Measurements from ENCODE around the gene SH2D1B. TPM values are rescaled to one million over a fixed set of nuclear protein-coding genes. Genes with fewer than 3 reads are reported as not detected.

The SH2D1B gene
- total RNA-seq, 1 donor: not detected

GRCh38 chr1:162417650-162418049 lies 5.7 kb upstream of the SH2D1B start:
- Histone ChIP-seq H3K27me3 (ENCODE audit: insufficient read depth, low read length) (no peaks in the 10 kb centered on the region), H3K4me3 (ENCODE audit: insufficient read depth, low read length) (no peak overlapping the region), H3K79me2 (ENCODE audit: insufficient read depth, low read length) (no peaks in the 10 kb centered on the region), H3K27ac (ENCODE audit: low read depth, low read length) (no peak overlapping the region), H2AFZ (ENCODE audit: low read length) (no peak overlapping the region), H3K9me3 (ENCODE audit: low read depth, low read length) (no peaks in the 10 kb centered on the region), H3K4me2 (ENCODE audit: insufficient read depth, low read length) (no peak overlapping the region), H3K36me3 (ENCODE audit: insufficient read depth, low read length) (no peaks in the 10 kb centered on the region), H4K20me1 (ENCODE audit: insufficient read depth, low read length) (no peaks in the 10 kb centered on the region), H3K4me1 (ENCODE audit: insufficient read depth, low read length) (no peaks in the 10 kb centered on the region)
- DNase-seq (ENCODE audit: insufficient read length, low spot score, missing footprints): no peak
- TF ChIP-seq CTCF (IDR thresholded peaks at IDR 0.05; ENCODE audit: extremely low read depth, low read depth, low read length): no peak

GRCh38 chr1:162416909-162417308 lies 5.0 kb upstream of the SH2D1B start:
- Histone ChIP-seq H3K27ac (ENCODE audit: low read depth, low read length) (no peak overlapping the region), H3K36me3 (ENCODE audit: insufficient read depth, low read length) (no peaks in the 10 kb centered on the region), H3K4me1 (ENCODE audit: insufficient read depth, low read length) (no peaks in the 10 kb centered on the region), H4K20me1 (ENCODE audit: insufficient read depth, low read length) (no peaks in the 10 kb centered on the region), H3K27me3 (ENCODE audit: insufficient read depth, low read length) (no peaks in the 10 kb centered on the region), H3K4me3 (ENCODE audit: insufficient read depth, low read length) (no peak overlapping the region), H2AFZ (ENCODE audit: low read length) (no peak overlapping the region), H3K9me3 (ENCODE audit: low read depth, low read length) (no peaks in the 10 kb centered on the region), H3K79me2 (ENCODE audit: insufficient read depth, low read length) (no peaks in the 10 kb centered on the region), H3K4me2 (ENCODE audit: insufficient read depth, low read length) (no peak overlapping the region)
- no peak for DNase-seq (ENCODE audit: insufficient read length, low spot score, missing footprints)
- no peak for TF ChIP-seq CTCF (IDR thresholded peaks at IDR 0.05; ENCODE audit: extremely low read depth, low read depth, low read length)

DNA sequence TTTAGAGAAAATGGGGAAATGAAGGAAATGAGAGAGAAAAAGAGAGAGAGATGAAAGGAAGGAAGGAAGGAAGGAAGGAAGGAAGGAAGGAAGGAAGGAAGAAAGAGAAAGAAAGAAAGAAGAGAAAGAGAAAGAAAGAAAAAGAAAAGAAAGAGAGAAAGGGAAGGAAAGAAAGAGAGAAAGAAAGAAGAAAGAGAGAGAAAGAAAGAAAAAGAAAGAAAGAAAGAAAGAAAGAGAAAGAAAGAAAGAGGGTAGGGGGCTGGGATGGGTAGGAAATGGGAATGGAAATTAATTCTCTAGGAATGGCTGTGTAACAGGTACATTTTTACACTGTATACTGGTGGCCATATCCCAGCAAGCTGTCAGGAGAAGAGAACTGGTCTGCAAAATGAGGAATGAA lies 4.3 kb upstream of the SH2D1B start:
- H3K4me2 ChIP-seq (ENCODE audit: insufficient read depth, low read length): no peak overlapping the region
- H2AFZ ChIP-seq (ENCODE audit: low read length): no peak overlapping the region
- H3K9me3 ChIP-seq (ENCODE audit: low read depth, low read length): no peaks in the 10 kb centered on the region
- DNase-seq (ENCODE audit: insufficient read length, low spot score, missing footprints): no peak
- no peak overlapping the region for H3K27ac ChIP-seq (ENCODE audit: low read depth, low read length)
- no peaks in the 10 kb centered on the region for H3K36me3 ChIP-seq (ENCODE audit: insufficient read depth, low read length)
- H4K20me1 ChIP-seq (ENCODE audit: insufficient read depth, low read length): no peaks in the 10 kb centered on the region
- no peak for TF ChIP-seq CTCF (IDR thresholded peaks at IDR 0.05; ENCODE audit: extremely low read depth, low read depth, low read length)
- H3K4me1 ChIP-seq (ENCODE audit: insufficient read depth, low read length): no peaks in the 10 kb centered on the region
- H3K79me2 ChIP-seq (ENCODE audit: insufficient read depth, low read length): no peaks in the 10 kb centered on the region
- H3K4me3 ChIP-seq (ENCODE audit: insufficient read depth, low read length): no peak overlapping the region
- no peaks in the 10 kb centered on the region for H3K27me3 ChIP-seq (ENCODE audit: insufficient read depth, low read length)

- DNase-seq (ENCODE audit: insufficient read length, low spot score, missing footprints): no peak
These were observed 4.4 kb downstream of the SH2D1B start for GRCh38 chr1:162407539-162407938.

More at GRCh38 chr1:162407539-162407938, 4.4 kb downstream of the SH2D1B start:
- H3K27ac ChIP-seq (ENCODE audit: low read depth, low read length): no peak overlapping the region
- no peaks in the 10 kb centered on the region for H3K27me3 ChIP-seq (ENCODE audit: insufficient read depth, low read length)
- no peaks in the 10 kb centered on the region for H3K79me2 ChIP-seq (ENCODE audit: insufficient read depth, low read length)
- no peak for TF ChIP-seq CTCF (IDR thresholded peaks at IDR 0.05; ENCODE audit: extremely low read depth, low read depth, low read length)
- no peak overlapping the region for H2AFZ ChIP-seq (ENCODE audit: low read length)
- no peaks in the 10 kb centered on the region for H3K36me3 ChIP-seq (ENCODE audit: insufficient read depth, low read length)
- no peaks in the 10 kb centered on the region for H3K4me1 ChIP-seq (ENCODE audit: insufficient read depth, low read length)
- no peak overlapping the region for H3K4me2 ChIP-seq (ENCODE audit: insufficient read depth, low read length)
- H3K9me3 ChIP-seq (ENCODE audit: low read depth, low read length): no peaks in the 10 kb centered on the region
- no peak overlapping the region for H3K4me3 ChIP-seq (ENCODE audit: insufficient read depth, low read length)
- H4K20me1 ChIP-seq (ENCODE audit: insufficient read depth, low read length): no peaks in the 10 kb centered on the region
